SK-N-SH (cell line): ENCODE results near the gene ANKS6. TPM values are rescaled to one million over a fixed set of nuclear protein-coding genes. Genes with fewer than 3 reads are reported as not detected.

Experiments used
- CTCF ChIA-PET: fragments of 300-600, 350-600 bp; formaldehyde crosslinking; extraction: SDS; loops from one replicate; lab custom pipeline; 2021; lab: Yijun Ruan, JAX
- POLR2A ChIA-PET: fragments of 350-600 bp; sonication (Branson Sonifier 250); formaldehyde crosslinking; extraction: SDS; loops from one replicate; lab custom pipeline; 2020; ENCODE audit warnings: antibody characterized with exemption, inconsistent platforms; lab: Yijun Ruan, JAX
- DNase-seq: peaks from one replicate; pipeline ENCODE4 v3.0.0; 2012
- H2AFZ ChIP-seq: fragments of 200-600 bp; sonication (generic); 2 replicates; pipeline ENCODE4 v1.8.1; 2016; ENCODE audit warnings: antibody characterized with exemption, mild to moderate bottlenecking, low read depth
- H3F3A ChIP-seq: fragments of 200-600 bp; sonication (generic); replicated peaks from 2 replicates; pipeline ENCODE3; 2016; ENCODE audit warnings: antibody characterized with exemption, mild to moderate bottlenecking; ENCODE audit not compliant: insufficient read depth
- H3K27ac ChIP-seq, 2 experiments: fragments of 200-500 bp in 1 of 2; fragments of 200-600 bp in 1 of 2; sonication (Bioruptor generic) in 1 of 2; sonication (generic), shearing (Covaris generic) in 1 of 2; 2 replicates each; pipeline versions ENCODE4 v1.5.1 to v1.6.1; 2014 to 2016; ENCODE audit warnings: low read depth in 2 of 2, inconsistent platforms in 1 of 2, low read length in 1 of 2, mild to moderate bottlenecking in 1 of 2, mixed read lengths in 1 of 2
- H3K27me3 ChIP-seq: fragments of 200-600 bp; sonication (generic), shearing (Covaris generic); 2 replicates; pipeline ENCODE4 v1.6.1; 2016; ENCODE audit warnings: mixed run types; ENCODE audit not compliant: insufficient read depth
- H3K36me3 ChIP-seq, 2 experiments: fragments of 200-500 bp in 1 of 2; fragments of 200-600 bp in 1 of 2; sonication (Bioruptor generic) in 1 of 2; sonication (generic) in 1 of 2; replicated peaks in 1 of 2; 2 replicates each; pipeline versions ENCODE3 to v1.5.1; 2014 to 2016; ENCODE audit warnings: low read length in 1 of 2, mild to moderate bottlenecking in 1 of 2; ENCODE audit not compliant: insufficient read depth in 2 of 2, control insufficient read depth in 1 of 2
- H3K4me1 ChIP-seq, 2 experiments: fragments of 200-500 bp in 1 of 2; fragments of 200-600 bp in 1 of 2; sonication (Bioruptor generic) in 1 of 2; sonication (generic), shearing (Covaris generic) in 1 of 2; 2 replicates each; pipeline versions ENCODE4 v1.5.1 to v1.6.1; 2014 to 2016; ENCODE audit warnings: low read depth in 1 of 2, low read length in 1 of 2, mixed run types in 1 of 2; ENCODE audit not compliant: insufficient read depth in 2 of 2, control insufficient read depth in 1 of 2
- H3K4me2 ChIP-seq: fragments of 200-600 bp; sonication (generic), shearing (Covaris generic); 2 replicates; pipeline ENCODE4 v1.6.1; 2017; ENCODE audit warnings: mixed run types
- H3K4me3 ChIP-seq, 2 experiments: fragments of 200-500 bp in 1 of 2; fragments of 200-600 bp in 1 of 2; sonication (Bioruptor generic) in 1 of 2; sonication (generic), shearing (Covaris generic) in 1 of 2; 2 replicates each; pipeline versions ENCODE4 v1.5.1 to v1.8.1; 2014 to 2016; ENCODE audit warnings: low read depth in 2 of 2, inconsistent platforms in 1 of 2, low read length in 1 of 2, mild to moderate bottlenecking in 1 of 2, mixed read lengths in 1 of 2, moderate library complexity in 1 of 2
- H3K79me2 ChIP-seq: fragments of 200-600 bp; sonication (generic); 2 replicates; pipeline ENCODE4 v1.8.1; 2017; ENCODE audit warnings: mild to moderate bottlenecking; ENCODE audit not compliant: insufficient read depth
- H3K9ac ChIP-seq: fragments of 200-600 bp; sonication (generic); 2 replicates; pipeline ENCODE4 v1.6.1; 2017; ENCODE audit warnings: mixed run types
- H3K9me2 ChIP-seq: fragments of 200-600 bp; sonication (generic); 2 replicates; pipeline ENCODE4 v1.6.1; 2017; ENCODE audit warnings: mixed run types
- H3K9me3 ChIP-seq: fragments of 200-600 bp; sonication (generic); 2 replicates; pipeline ENCODE4 v1.6.1; 2017; ENCODE audit warnings: mixed run types, mild to moderate bottlenecking, moderate library complexity
- H4K20me1 ChIP-seq: fragments of 200-600 bp; sonication (generic); 2 replicates; pipeline ENCODE4 v1.6.1; 2017; ENCODE audit warnings: mild to moderate bottlenecking, mixed run types; ENCODE audit not compliant: insufficient read depth
- CHD2 ChIP-seq: fragments of 150-350 bp; IDR thresholded peaks from 2 replicates; pipeline ENCODE4 v1.6.1; 2018; ENCODE audit warnings: low read length; ENCODE audit not compliant: partially characterized antibody
- CTCF ChIP-seq: fragments of 200-600 bp; sonication (generic); IDR thresholded peaks from 2 replicates; pipeline ENCODE4 v1.6.1; 2017; ENCODE audit warnings: antibody characterized with exemption, mild to moderate bottlenecking, moderate library complexity
- ELF1 ChIP-seq: IDR thresholded peaks from 2 replicates; pipeline ENCODE4 v1.4.0; 2012
- EP300 ChIP-seq, 2 experiments: IDR thresholded peaks; 2 replicates each; pipeline versions ENCODE4 v1.4.0 to v1.6.1; 2012; ENCODE audit warnings: borderline replicate concordance in 1 of 2, low read depth in 1 of 2, low read length in 1 of 2
- EZH2phosphoT487 ChIP-seq: fragments of 200-600 bp; sonication (generic); IDR thresholded peaks from 2 replicates; pipeline ENCODE4 v1.6.1; 2017; ENCODE audit warnings: low read depth, mixed run types, mild to moderate bottlenecking, antibody characterized with exemption, moderate library complexity, borderline replicate concordance
- FOSL2 ChIP-seq: IDR thresholded peaks from 2 replicates; pipeline ENCODE4 v1.4.0; 2012; ENCODE audit warnings: low read depth, mild to moderate bottlenecking, moderate library complexity, borderline replicate concordance
- FOXJ3 ChIP-seq: sonication (generic); formaldehyde crosslinking; IDR thresholded peaks from 2 replicates; pipeline ENCODE4 v1.5.1; 2020; ENCODE audit warnings: mild to moderate bottlenecking, missing genetic modification reagents
- GABPA ChIP-seq: IDR thresholded peaks from 2 replicates; pipeline ENCODE4 v1.4.0; 2012; ENCODE audit warnings: low read depth, mild to moderate bottlenecking
- GATA2 ChIP-seq: sonication (generic); formaldehyde crosslinking; IDR thresholded peaks from 2 replicates; pipeline ENCODE4 v1.5.0; 2020; ENCODE audit warnings: mild to moderate bottlenecking, missing genetic modification reagents
- JUND ChIP-seq: IDR thresholded peaks from 2 replicates; pipeline ENCODE4 v1.4.0; 2012
- NFIC ChIP-seq: IDR thresholded peaks from 2 replicates; pipeline ENCODE4 v1.4.0; 2012; ENCODE audit warnings: borderline replicate concordance
- NRF1 ChIP-seq: IDR thresholded peaks from 2 replicates; pipeline ENCODE4 v1.6.1; 2012; ENCODE audit warnings: low read depth, mild to moderate bottlenecking, low read length
- PBX3 ChIP-seq: IDR thresholded peaks from 2 replicates; pipeline ENCODE4; 2012
- RAD21 ChIP-seq: IDR thresholded peaks from 2 replicates; pipeline ENCODE4 v1.6.1; 2012; ENCODE audit warnings: mild to moderate bottlenecking, low read length
- RCOR1 ChIP-seq: fragments of 150-350 bp; IDR thresholded peaks from 2 replicates; pipeline ENCODE4 v1.6.1; 2017; ENCODE audit warnings: antibody characterized with exemption, low read length
- RFX5 ChIP-seq: IDR thresholded peaks from 2 replicates; pipeline ENCODE4 v1.6.1; 2012; ENCODE audit warnings: mild to moderate bottlenecking, improper control_type of control experiment, low read length
- RXRA ChIP-seq: IDR thresholded peaks from 2 replicates; pipeline ENCODE4 v1.4.0; 2012; ENCODE audit warnings: low read depth, mild to moderate bottlenecking, borderline replicate concordance
- SIN3A ChIP-seq: IDR thresholded peaks from 2 replicates; pipeline ENCODE4 v1.6.1; 2012; ENCODE audit warnings: low read depth, mild to moderate bottlenecking, low read length, moderate library complexity, borderline replicate concordance
- TAF1 ChIP-seq: IDR thresholded peaks from 2 replicates; pipeline ENCODE4 v1.6.1; 2012; ENCODE audit warnings: low read depth, mild to moderate bottlenecking, low read length, moderate library complexity, borderline replicate concordance
- TCF12 ChIP-seq: IDR thresholded peaks from 2 replicates; pipeline ENCODE4 v1.4.0; 2012
- TEAD4 ChIP-seq: IDR thresholded peaks from 2 replicates; pipeline ENCODE4 v1.4.0; 2012; ENCODE audit warnings: mild to moderate bottlenecking, borderline replicate concordance; ENCODE audit not compliant: insufficient read depth
- USF2 ChIP-seq: fragments of 150-350 bp; IDR thresholded peaks from 2 replicates; pipeline ENCODE4 v1.6.1; 2017; ENCODE audit warnings: antibody characterized with exemption, low read length, low read depth, borderline replicate concordance
- YY1 ChIP-seq: IDR thresholded peaks from 2 replicates; pipeline ENCODE4 v1.4.0; 2012; ENCODE audit warnings: low read depth, mild to moderate bottlenecking
- ZBTB33 ChIP-seq: IDR thresholded peaks from 2 replicates; pipeline ENCODE4 v1.4.0; 2012; ENCODE audit warnings: low read depth, borderline replicate concordance
- WGBS: methylation state at CpG from one replicate; pipeline ENCODE4 v1.1.6; 2017; ENCODE audit warnings: low lambda C conversion rate; 5-methylcytosine and 5-hydroxymethylcytosine counted together
- polyA plus RNA-seq, 3 experiments: library from polyadenylated mRNA; depleted of rRNA; stranded (reverse); fragments of >200 nt; gene quantifications; 2 replicates each; pipeline ENCODE4 v1.2.3, GENCODE V29; 2012
- TF ChIP-seq, protein P1 (sequence below): IDR thresholded peaks from 2 replicates; pipeline ENCODE4 v1.4.0; 2012; ENCODE audit warnings: low read depth, borderline replicate concordance
- TF ChIP-seq, protein P2 (sequence below): fragments of 150-350 bp; IDR thresholded peaks from 2 replicates; pipeline ENCODE4 v1.6.1; 2016; ENCODE audit warnings: mild to moderate bottlenecking, low read depth, low read length

Gene ANKS6
- polyA plus RNA-seq, 1 of the 3 experiments (the other 2 are of a cell fraction) = 29.3 TPM

GRCh38 chr9:98790842-98791607, 5.3 kb downstream of the ANKS6 start:
- Histone ChIP-seq H3F3A (peaks cover 4% of the 10 kb centered on the region), H3K4me1 (peaks cover 3 to 15% of the 10 kb centered on the region in 2 experiments; a peak in 1 of 4 replicates), H3K9me3 (no peaks in the 10 kb centered on the region), H3K79me2 (peaks cover 12% of the 10 kb centered on the region; the same call in 1 of the 2 replicates), H2AFZ (no peak overlapping the region), H3K9ac (no peak overlapping the region), H3K9me2 (no peaks in the 10 kb centered on the region), H4K20me1 (peaks cover 10% of the 10 kb centered on the region), H3K36me3 (peaks cover 0 to 20% of the 10 kb centered on the region in 2 experiments), H3K27ac (peak overlapping the region in 1 of 2 experiments; percentile 29; a peak in 2 of 4 replicates), H3K4me2 (no peak overlapping the region; the same call in 1 of the 2 replicates), H3K27me3 (no peaks in the 10 kb centered on the region), H3K4me3 (no peak overlapping the region; a peak in 1 of 4 replicates)
- 63% methylated on average over 10 of the region's 10 CpGs for WGBS
- ChIA-PET POLR2A (no interaction called here), CTCF (interaction anchor here (0.6 to 7.2 kb wide), 19 partner anchors 9 to 711 kb away, joined by 3 to 79 read pairs (median 4); no protein-coding TSS in a partner anchor)
- DNase-seq = peak; percentile 86
- TF ChIP-seq EP300 (IDR thresholded peaks at IDR 0.05; ENCODE audit: borderline replicate concordance in 1 of 2, low read depth in 1 of 2, low read length in 1 of 2) = no peak
- TF ChIP-seq RFX5 = no peak
- TF ChIP-seq YY1 = no peak
- peak; percentile 61 for TF ChIP-seq RCOR1
- no peak for TF ChIP-seq TAF1
- TF ChIP-seq JUND = no peak
- TF ChIP-seq ELF1 = no peak
- peak; percentile 58 for TF ChIP-seq NFIC
- peak; percentile 98 for TF ChIP-seq TEAD4
- TF ChIP-seq GABPA = no peak
- TF ChIP-seq ZBTB33 = no peak
- peak; percentile 32; the same call in 1 of the 2 replicates for TF ChIP-seq TCF12
- TF ChIP-seq PBX3 = no peak
- TF ChIP-seq, protein P1, sequence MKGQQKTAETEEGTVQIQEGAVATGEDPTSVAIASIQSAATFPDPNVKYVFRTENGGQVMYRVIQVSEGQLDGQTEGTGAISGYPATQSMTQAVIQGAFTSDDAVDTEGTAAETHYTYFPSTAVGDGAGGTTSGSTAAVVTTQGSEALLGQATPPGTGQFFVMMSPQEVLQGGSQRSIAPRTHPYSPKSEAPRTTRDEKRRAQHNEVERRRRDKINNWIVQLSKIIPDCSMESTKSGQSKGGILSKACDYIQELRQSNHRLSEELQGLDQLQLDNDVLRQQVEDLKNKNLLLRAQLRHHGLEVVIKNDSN = no peak
- TF ChIP-seq NRF1 = no peak
- TF ChIP-seq SIN3A = 0 out of 2 replicates have a peak, but pooled peaks have one; percentile 45
- peak; percentile 99 for TF ChIP-seq CTCF
- TF ChIP-seq RXRA = no peak
- TF ChIP-seq, protein P2, sequence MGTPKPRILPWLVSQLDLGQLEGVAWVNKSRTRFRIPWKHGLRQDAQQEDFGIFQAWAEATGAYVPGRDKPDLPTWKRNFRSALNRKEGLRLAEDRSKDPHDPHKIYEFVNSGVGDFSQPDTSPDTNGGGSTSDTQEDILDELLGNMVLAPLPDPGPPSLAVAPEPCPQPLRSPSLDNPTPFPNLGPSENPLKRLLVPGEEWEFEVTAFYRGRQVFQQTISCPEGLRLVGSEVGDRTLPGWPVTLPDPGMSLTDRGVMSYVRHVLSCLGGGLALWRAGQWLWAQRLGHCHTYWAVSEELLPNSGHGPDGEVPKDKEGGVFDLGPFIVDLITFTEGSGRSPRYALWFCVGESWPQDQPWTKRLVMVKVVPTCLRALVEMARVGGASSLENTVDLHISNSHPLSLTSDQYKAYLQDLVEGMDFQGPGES = no peak
- TF ChIP-seq GATA2 (CRISPR knock-in tag) = no peak
- TF ChIP-seq RAD21 = peak; percentile 67
- no peak for TF ChIP-seq EZH2phosphoT487
- TF ChIP-seq CHD2 = peak; percentile 17
- TF ChIP-seq USF2 = no peak
- no peak for TF ChIP-seq FOXJ3 (CRISPR knock-in tag)
- peak; percentile 54 for TF ChIP-seq FOSL2
